NCI-H1105 (cell line): ENCODE results near the gene SAGE1.
"Not testable (repeated sequence)": the region's sequence is repeated elsewhere in the genome, so short reads cannot be mapped to it uniquely, and the experiment has no call there.

Experiments used
- DNase-seq: peaks from one replicate; lab custom pipeline; 2025; lab: John Stamatoyannopoulos, UW

Gene SAGE1

GRCh38 chrX:135893294-135893817, at the start of gene SAGE1, which contains the start of gene CT45A10:
SAGE1 (plus strand) TSS chrX:135893716; CDS start chrX:135896243, 2,527 bp downstream.
CT45A10 (minus strand) TSS chrX:135893444; CDS start chrX:135885344, 8,100 bp downstream.
- no peak for DNase-seq

GRCh38 chrX:135854438-135854837, 39.1 kb upstream of the SAGE1 start, which contains the start of gene CT45A8:
CT45A8 (minus strand) TSS chrX:135854538; CDS start chrX:135850783, 3,755 bp downstream.
- DNase-seq, result not testable (repeated sequence)

- DNase-seq, result not testable (repeated sequence)
These were observed 21.8 kb upstream of the SAGE1 start, which contains the start of gene CT45A9 for GRCh38 chrX:135871712-135872111. CT45A9 (minus strand) TSS chrX:135871812; CDS start chrX:135868061, 3,751 bp downstream.

GRCh38 chrX:135882741-135883140, 10.8 kb upstream of the SAGE1 start:
- not testable (repeated sequence) for DNase-seq

GRCh38 chrX:135888230-135888629, 5.3 kb upstream of the SAGE1 start:
- DNase-seq, result not testable (repeated sequence)

- DNase-seq, result not testable (repeated sequence)
These were observed 4.5 kb upstream of the SAGE1 start for GRCh38 chrX:135888976-135889375.

- DNase-seq, result no peak
These were observed 3.4 kb upstream of the SAGE1 start for GRCh38 chrX:135890087-135890585.

- no peak for DNase-seq
These were observed 735 bp upstream of the SAGE1 start for GRCh38 chrX:135892781-135893180.

- no peak for DNase-seq
These were observed 16.7 kb downstream of the SAGE1 start for GRCh38 chrX:135910251-135910650.

- DNase-seq, result no peak
These were observed 20.9 kb downstream of the SAGE1 start for GRCh38 chrX:135914404-135914803.

GRCh38 chrX:135920516-135920915, 27.0 kb downstream of the SAGE1 start:
- not testable (repeated sequence) for DNase-seq

GRCh38 chrX:135923353-135923752, 29.8 kb downstream of the SAGE1 start:
- peak; percentile 11 for DNase-seq

- no peak for DNase-seq
These were observed 34.4 kb downstream of the SAGE1 start for GRCh38 chrX:135927897-135928296.

GRCh38 chrX:135931644-135932487, 38.4 kb downstream of the SAGE1 start:
- DNase-seq, result peak; percentile 1

GRCh38 chrX:135944486-135944885, 51.0 kb downstream of the SAGE1 start:
- no peak for DNase-seq

GRCh38 chrX:135951291-135951690, 57.8 kb downstream of the SAGE1 start:
- DNase-seq, result no peak
